Ascending aorta (tissue), 2 donors: ENCODE data around the gene TTPAL. TPM values are rescaled to one million over a fixed set of nuclear protein-coding genes. Genes with fewer than 3 reads are reported as not detected.

ENCODE experiments used
- DNase-seq, 2 donors: peaks; one replicate each; pipeline ENCODE4 v3.0.0-alpha.2; 2019; ENCODE audit warnings: low spot score in 2 of 2
- H3K27ac ChIP-seq, 2 donors: fragments of 200-600 bp; sonication (generic); one replicate each; pipeline ENCODE4 v1.5.1; 2016 to 2017; ENCODE audit warnings: mild to moderate bottlenecking in 1 of 2
- H3K27me3 ChIP-seq: fragments of 200-600 bp; sonication (generic); one replicate; pipeline ENCODE4 v1.5.1; 2017
- H3K36me3 ChIP-seq, 2 donors: fragments of 200-600 bp; sonication (generic); one replicate each; pipeline ENCODE4 v1.5.1; 2016
- H3K4me1 ChIP-seq, 2 donors: fragments of 200-600 bp; sonication (generic); one replicate each; pipeline ENCODE4 v1.5.1; 2016 to 2017; ENCODE audit warnings: mild to moderate bottlenecking in 1 of 2
- H3K4me3 ChIP-seq, 2 donors: fragments of 200-600 bp; sonication (generic); one replicate each; pipeline ENCODE4 v1.5.1; 2016 to 2017; ENCODE audit warnings: mild to moderate bottlenecking in 1 of 2
- H3K9me3 ChIP-seq, 2 donors: fragments of 200-600 bp; sonication (generic); one replicate each; pipeline ENCODE4 v1.5.1; 2016
- CTCF ChIP-seq, 3 experiments: fragments of 200-600 bp in 2 of 3; fragments of 450-650 bp in 1 of 3; sonication (generic) in 2 of 3; IDR thresholded peaks; one replicate each; pipeline ENCODE4 v1.5.1; 2016 to 2019; ENCODE audit warnings: antibody characterized with exemption in 3 of 3, mild to moderate bottlenecking in 1 of 3, moderate library complexity in 1 of 3
- intact Hi-C: fragments of 100-400 bp; cut with DNase I; formaldehyde crosslinking; loops from one replicate; pipeline ENCODE4 v1.15.1; 2023
- total RNA-seq: library from RNA; depleted of rRNA; stranded (reverse); fragments of >200 nt; gene quantifications from one replicate; pipeline ENCODE4 v1.1.0, GENCODE V29; 2016

Gene TTPAL
- total RNA-seq, 1 donor from 2014 or later, result 44.9 TPM

- no peaks in the 10 kb centered on the region for H3K4me1 ChIP-seq
- no peak overlapping the region for H3K27ac ChIP-seq
- H3K9me3 ChIP-seq, result no peaks in the 10 kb centered on the region
- no peak overlapping the region for H3K4me3 ChIP-seq
- no peak for DNase-seq
- H3K36me3 ChIP-seq, result no peaks in the 10 kb centered on the region
- H3K27me3 ChIP-seq, result no peaks in the 10 kb centered on the region
- no peak for TF ChIP-seq CTCF (IDR thresholded peaks at IDR 0.05)
- intact Hi-C loops, result no loop called here
These were observed 27.8 kb upstream of the TTPAL start for GRCh38 chr20:44447827-44448419.

GRCh38 chr20:44448753-44449546 is 26.7 kb upstream of the TTPAL start:
- no peak for DNase-seq

GRCh38 chr20:44449864-44450263 is 25.8 kb upstream of the TTPAL start:
- no peak overlapping the region for H3K4me3 ChIP-seq
- H3K9me3 ChIP-seq, result no peaks in the 10 kb centered on the region
- DNase-seq, result no peak
- H3K27me3 ChIP-seq, result no peaks in the 10 kb centered on the region
- H3K4me1 ChIP-seq, result no peaks in the 10 kb centered on the region
- no peaks in the 10 kb centered on the region for H3K36me3 ChIP-seq
- no peak overlapping the region for H3K27ac ChIP-seq
- intact Hi-C loops, result no loop called here
- TF ChIP-seq CTCF (IDR thresholded peaks at IDR 0.05), result no peak

More at GRCh38 chr20:44448753-44449546, 26.7 kb upstream of the TTPAL start:
- intact Hi-C loops, result no loop called here
- no peaks in the 10 kb centered on the region for H3K27me3 ChIP-seq
- H3K27ac ChIP-seq, result no peak overlapping the region
- TF ChIP-seq CTCF (IDR thresholded peaks at IDR 0.05), result no peak
- H3K4me3 ChIP-seq, result no peak overlapping the region
- no peaks in the 10 kb centered on the region for H3K36me3 ChIP-seq
- no peaks in the 10 kb centered on the region for H3K9me3 ChIP-seq
- H3K4me1 ChIP-seq, result no peaks in the 10 kb centered on the region

GRCh38 chr20:44450281-44450889 is 25.3 kb upstream of the TTPAL start:
- Histone ChIP-seq H3K9me3 (no peaks in the 10 kb centered on the region), H3K27me3 (no peaks in the 10 kb centered on the region), H3K36me3 (no peaks in the 10 kb centered on the region), H3K4me3 (no peak overlapping the region), H3K4me1 (no peaks in the 10 kb centered on the region), H3K27ac (no peak overlapping the region)
- TF ChIP-seq CTCF (IDR thresholded peaks at IDR 0.05), result no peak
- intact Hi-C loops, result no loop called here
- DNase-seq, result no peak

- no peak for DNase-seq
- intact Hi-C loops, result no loop called here
- Histone ChIP-seq H3K4me1 (no peaks in the 10 kb centered on the region), H3K36me3 (no peaks in the 10 kb centered on the region), H3K27me3 (no peaks in the 10 kb centered on the region), H3K9me3 (no peaks in the 10 kb centered on the region), H3K4me3 (no peak overlapping the region), H3K27ac (no peak overlapping the region)
- no peak for TF ChIP-seq CTCF (IDR thresholded peaks at IDR 0.05)
These were observed 24.7 kb upstream of the TTPAL start for GRCh38 chr20:44450903-44451450.
